Astrocyte (in vitro differentiated cells and primary cell): ENCODE measurements around the gene KLHDC8B.

Experiments used
- CTCF ChIP-seq: IDR thresholded peaks from 2 replicates; pipeline ENCODE4 v1.5.1; 2011; ENCODE audit warnings: low read depth, mild to moderate bottlenecking, inconsistent platforms, low read length, moderate library complexity; ENCODE audit not compliant: insufficient read depth
- EZH2 ChIP-seq: IDR thresholded peaks from 2 replicates; pipeline ENCODE4 v1.6.1; 2012; ENCODE audit warnings: mild to moderate bottlenecking, low read length, inconsistent platforms; ENCODE audit not compliant: insufficient read depth

DNA sequence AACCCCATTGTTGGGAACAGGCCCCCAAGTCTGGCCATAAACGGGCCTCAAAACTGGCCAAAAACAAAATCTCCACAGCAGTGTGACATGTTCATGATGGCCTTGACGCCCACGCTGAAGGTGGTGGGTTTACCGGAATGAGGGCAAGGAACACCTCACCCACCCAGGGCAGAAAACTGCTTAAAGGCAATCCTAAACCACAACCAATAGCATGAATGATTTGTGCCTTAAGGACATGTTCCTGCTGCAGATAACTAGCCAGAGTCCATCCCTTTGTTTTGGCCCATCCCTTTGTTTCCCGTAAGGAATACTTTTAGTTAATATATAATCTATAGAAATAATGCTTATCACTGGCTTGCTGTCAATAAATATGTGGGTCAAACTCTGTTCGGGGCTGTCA, 47.7 kb downstream of the KLHDC8B start:
- TF ChIP-seq CTCF (no peak), EZH2 (no peak)
